ENCODE measurements around the gene LRFN4.

Gene LRFN4

DNA sequence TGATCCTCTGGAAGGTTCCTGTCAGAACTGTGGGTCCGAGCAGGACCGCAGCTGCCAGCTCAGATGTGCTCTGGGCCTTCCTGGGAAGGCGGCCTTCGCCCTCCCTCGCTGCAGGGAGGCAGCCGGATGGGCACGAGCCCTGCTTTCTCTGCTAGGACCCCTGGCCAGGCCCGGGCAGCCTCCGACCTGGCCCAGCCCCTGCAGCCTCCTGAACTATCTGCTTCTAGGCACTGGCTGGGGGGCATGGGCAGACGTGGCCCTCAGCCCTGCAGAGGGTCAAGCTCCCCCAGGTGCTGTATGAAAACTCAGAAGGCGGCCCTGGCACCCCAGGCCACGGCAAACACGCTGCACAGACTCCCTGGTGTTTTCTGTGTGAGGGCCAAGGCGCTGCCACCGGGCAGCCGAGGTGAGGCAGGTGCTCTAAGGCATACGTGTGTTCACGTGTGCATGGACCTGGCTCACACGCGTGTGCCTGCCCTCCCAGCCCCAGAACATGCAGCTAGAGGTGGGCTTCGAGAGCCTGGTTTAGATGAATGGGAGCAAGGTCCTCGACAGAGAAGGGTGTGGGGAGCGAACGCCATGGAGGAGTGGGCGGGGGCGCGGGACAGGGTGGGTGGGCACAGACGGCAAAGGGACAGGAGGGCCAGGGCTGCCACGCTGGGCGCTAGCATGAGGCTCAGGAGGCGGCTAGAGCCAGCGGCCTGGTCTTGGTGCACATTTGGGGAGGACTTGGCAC is 4.3 kb downstream of the LRFN4 start:
- ChIA-PET CTCF (no interaction called here), POLR2A (no interaction called here)
- no peak for TF ChIP-seq CTCF (IDR thresholded peaks at IDR 0.05; ENCODE audit: insufficient read depth, low read length, missing control alignments)
- DNase-seq (ENCODE audit: low read depth, low spot score) = no peak
- no peak overlapping the region for H3K4me3 ChIP-seq (ENCODE audit: low read depth, low read length)

- POLR2A ChIA-PET = no interaction called here
Observed at GRCh38 chr11:66861774-66862558, 5.1 kb downstream of the LRFN4 start.

DNA sequence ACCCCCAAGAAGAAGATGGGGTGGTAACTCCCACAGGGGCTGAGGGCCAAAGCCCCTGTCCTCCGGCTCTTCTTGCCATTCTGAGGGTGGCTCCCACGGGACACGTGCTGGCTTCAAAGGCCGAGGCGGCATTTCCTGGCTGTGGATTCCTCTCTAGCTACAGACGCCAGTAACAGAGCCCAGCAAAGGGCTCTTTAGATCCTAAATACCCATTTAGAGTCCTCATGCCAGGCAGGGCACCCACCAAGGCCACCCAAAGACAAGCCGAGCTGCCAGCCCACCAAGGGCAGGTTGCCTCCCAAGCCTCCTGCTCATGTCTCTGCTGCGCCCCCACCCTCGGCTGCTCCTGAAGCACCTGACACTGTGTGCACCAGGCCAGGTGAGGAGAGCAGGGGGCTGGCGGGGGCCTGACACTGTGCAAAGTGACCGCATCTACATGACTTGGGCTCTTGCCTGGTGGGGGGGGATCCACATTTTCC is 5.7 kb downstream of the LRFN4 start:
- TF ChIP-seq CTCF (IDR thresholded peaks at IDR 0.05; ENCODE audit: insufficient read depth, low read length, missing control alignments) = no peak
- no peak for DNase-seq (ENCODE audit: low read depth, low spot score)
- ChIA-PET CTCF (interaction anchor here (1.1 kb wide), 1 partner anchor 25 kb away, joined by 3 read pairs; no protein-coding TSS in a partner anchor), POLR2A (no interaction called here)
- no peak overlapping the region for H3K4me3 ChIP-seq (ENCODE audit: low read depth, low read length)

More at GRCh38 chr11:66861774-66862558, 5.1 kb downstream of the LRFN4 start:
- CTCF ChIA-PET = interaction anchor here (1.1 kb wide), 1 partner anchor 25 kb away, joined by 3 read pairs; no protein-coding TSS in a partner anchor
- TF ChIP-seq CTCF (IDR thresholded peaks at IDR 0.05; ENCODE audit: insufficient read depth, low read length, missing control alignments) = no peak
- H3K4me3 ChIP-seq (ENCODE audit: low read depth, low read length) = no peak overlapping the region
- no peak for DNase-seq (ENCODE audit: low read depth, low spot score)

DNA sequence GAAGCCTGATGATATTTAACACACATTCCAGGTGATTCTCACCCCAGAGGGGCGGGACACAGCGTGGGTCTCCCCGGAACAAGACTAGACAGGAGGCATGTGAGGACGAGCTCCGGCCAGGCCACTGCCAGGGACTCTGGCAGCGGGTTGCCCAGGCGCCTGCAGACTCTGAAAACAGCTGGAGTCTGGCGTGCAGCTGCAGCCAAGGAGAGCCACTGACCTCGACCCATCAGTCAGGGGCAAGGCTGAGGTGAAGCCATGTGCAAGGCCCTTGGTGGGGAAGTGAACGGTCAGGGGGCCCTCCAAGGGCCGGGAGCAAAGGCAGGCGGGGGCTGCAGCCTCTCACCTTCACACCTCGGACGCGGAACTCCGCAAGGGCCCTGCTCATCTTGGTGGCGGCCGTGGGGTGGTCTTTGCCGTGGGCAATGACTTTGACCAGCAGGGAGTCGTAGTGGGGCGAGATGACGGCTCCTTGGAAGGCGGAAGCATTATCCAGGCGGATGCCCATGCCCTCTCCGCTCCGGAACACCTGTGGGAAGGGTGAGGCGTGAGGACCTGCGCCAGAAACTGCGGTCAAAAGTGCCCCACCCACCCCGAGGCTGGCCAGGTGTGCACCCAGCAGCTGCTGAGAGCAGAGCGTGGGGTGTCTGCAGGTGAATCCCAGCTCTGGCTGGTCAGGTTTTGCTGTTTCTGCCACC is 6.7 kb downstream of the LRFN4 start:
- no peak for DNase-seq (ENCODE audit: low read depth, low spot score)
- CTCF ChIA-PET = interaction anchor here (0.6 to 1.1 kb wide), 2 partner anchors 20 to 244 kb away, joined by 4 to 5 read pairs; no protein-coding TSS in a partner anchor
- no peak overlapping the region for H3K4me3 ChIP-seq (ENCODE audit: low read depth, low read length)
- POLR2A ChIA-PET = no interaction called here
- no peak for TF ChIP-seq CTCF (IDR thresholded peaks at IDR 0.05; ENCODE audit: insufficient read depth, low read length, missing control alignments)

GRCh38 chr11:66864172-66864901 is 7.5 kb downstream of the LRFN4 start:
- no peak for DNase-seq (ENCODE audit: low read depth, low spot score)
- ChIA-PET CTCF (interaction anchor here (0.6 to 1.5 kb wide), 4 partner anchors 17 to 243 kb away, joined by 3 to 5 read pairs (median 4); no protein-coding TSS in a partner anchor), POLR2A (no interaction called here)
- H3K4me3 ChIP-seq (ENCODE audit: low read depth, low read length) = no peak overlapping the region
- no peak for TF ChIP-seq CTCF (IDR thresholded peaks at IDR 0.05; ENCODE audit: insufficient read depth, low read length, missing control alignments)

Data from AG04449 (cell line).